BJ (cell line): ENCODE measurements around the gene NCS1. TPM values are rescaled to one million over a fixed set of nuclear protein-coding genes. Genes with fewer than 3 reads are reported as not detected.
A peak's percentile ranks its signal among the peaks of the same experiment; 100 is the strongest.

Source experiments
- CTCF ChIA-PET: fragments of 350-600 bp; formaldehyde crosslinking; extraction: SDS; loops from one replicate; lab custom pipeline; 2021; ENCODE audit warnings: antibody characterized with exemption, inconsistent platforms; lab: Yijun Ruan, JAX
- POLR2A ChIA-PET: fragments of 300-600 bp; sonication (Branson Sonifier 250); formaldehyde crosslinking; extraction: SDS; loops from one replicate; lab custom pipeline; 2021; ENCODE audit warnings: antibody characterized with exemption; lab: Charles Lee
- DNase-seq: peaks from one replicate; pipeline ENCODE4 v3.0.0-alpha.2; 2011; ENCODE audit warnings: low read depth
- H3K27me3 ChIP-seq: 2 replicates; pipeline ENCODE4 v1.6.0; 2011; ENCODE audit warnings: low read length; ENCODE audit not compliant: control insufficient read depth, insufficient read depth
- H3K36me3 ChIP-seq: 2 replicates; pipeline ENCODE4 v1.5.1; 2011; ENCODE audit warnings: low read length; ENCODE audit not compliant: control insufficient read depth, insufficient read depth
- H3K4me3 ChIP-seq: 2 replicates; pipeline ENCODE4 v1.5.1; 2011; ENCODE audit warnings: low read depth, mild to moderate bottlenecking, control low read depth, low read length
- CTCF ChIP-seq: IDR thresholded peaks from 2 replicates; pipeline ENCODE4 v1.5.1; 2011; ENCODE audit warnings: low read depth, mild to moderate bottlenecking, control low read depth, inconsistent platforms, low read length, moderate library complexity; ENCODE audit not compliant: insufficient read depth
- polyA plus RNA-seq: library from polyadenylated mRNA; depleted of rRNA; stranded (reverse); fragments of >200 nt; gene quantifications from 2 replicates; pipeline ENCODE4 v1.2.3, GENCODE V29; 2011

NCS1 gene
- polyA plus RNA-seq, 1 experiment = 67.7 TPM

- no peak for TF ChIP-seq CTCF
- DNase-seq = no peak
- Histone ChIP-seq H3K4me3 (no peak overlapping the region), H3K36me3 (peaks cover 2% of the 10 kb centered on the region; the same call in 1 of the 2 replicates), H3K27me3 (no peaks in the 10 kb centered on the region)
- CTCF ChIA-PET = interaction anchor here (1.2 kb wide), 1 partner anchor 23 kb away, joined by 5 read pairs; no protein-coding TSS in a partner anchor
- POLR2A ChIA-PET = no interaction called here
These were observed 25.7 kb downstream of the NCS1 start for GRCh38 chr9:130197888-130198287.

GRCh38 chr9:130198501-130199179, 26.4 kb downstream of the NCS1 start:
- Histone ChIP-seq H3K36me3 (peaks cover 4% of the 10 kb centered on the region), H3K4me3 (no peak overlapping the region), H3K27me3 (no peaks in the 10 kb centered on the region)
- no peak for TF ChIP-seq CTCF
- POLR2A ChIA-PET = no interaction called here
- no peak for DNase-seq
- CTCF ChIA-PET = interaction anchor here (1.1 kb wide), 1 partner anchor 91 kb away, joined by 3 read pairs; no protein-coding TSS in a partner anchor

GRCh38 chr9:130199605-130200004, 27.4 kb downstream of the NCS1 start:
- ChIA-PET CTCF (interaction anchor here (1.1 kb wide), 1 partner anchor 92 kb away, joined by 3 read pairs; no protein-coding TSS in a partner anchor), POLR2A (no interaction called here)

GRCh38 chr9:130200038-130200849, 28.0 kb downstream of the NCS1 start:
- no peaks in the 10 kb centered on the region for H3K27me3 ChIP-seq
- ChIA-PET POLR2A (no interaction called here), CTCF (interaction anchor here (0.6 kb wide), 3 partner anchors 20 to 1193 kb away, joined by 3 read pairs; no protein-coding TSS in a partner anchor)
- TF ChIP-seq CTCF = no peak
- no peak overlapping the region for H3K4me3 ChIP-seq
- DNase-seq = no peak
- peaks cover 4% of the 10 kb centered on the region for H3K36me3 ChIP-seq

More at GRCh38 chr9:130199605-130200004, 27.4 kb downstream of the NCS1 start:
- H3K36me3 ChIP-seq = peaks cover 4% of the 10 kb centered on the region
- H3K27me3 ChIP-seq = no peaks in the 10 kb centered on the region
- no peak for TF ChIP-seq CTCF
- peak; percentile 25 for DNase-seq
- H3K4me3 ChIP-seq = no peak overlapping the region

GRCh38 chr9:130201399-130201873, 29.2 kb downstream of the NCS1 start:
- DNase-seq = no peak
- Histone ChIP-seq H3K27me3 (no peaks in the 10 kb centered on the region), H3K36me3 (peaks cover 4% of the 10 kb centered on the region), H3K4me3 (no peak overlapping the region)
- CTCF ChIA-PET = no interaction called here
- no peak for TF ChIP-seq CTCF
- POLR2A ChIA-PET = no interaction called here
